H9 (cell line): ENCODE data around the gene RNF224. TPM values are rescaled to one million over a fixed set of nuclear protein-coding genes. Genes with fewer than 3 reads are reported as not detected.
"Not testable (repeated sequence)": the region's sequence is repeated elsewhere in the genome, so short reads cannot be mapped to it uniquely, and the experiment has no call there.

ENCODE experiments used
- DNase-seq: peaks from one replicate; pipeline ENCODE4 v3.0.0-alpha.2; 2017
- H2AFZ ChIP-seq: one replicate; pipeline ENCODE4 v1.6.1; 2013; ENCODE audit warnings: mild to moderate bottlenecking, low read length, control low read depth, moderate library complexity
- H2AK5ac ChIP-seq: 2 replicates; pipeline ENCODE4 v1.6.1; 2013; ENCODE audit warnings: low read length, control low read depth, mixed read lengths; ENCODE audit not compliant: insufficient read length
- H2BK120ac ChIP-seq: one replicate; pipeline ENCODE4 v1.6.1; 2013; ENCODE audit warnings: low read depth, mild to moderate bottlenecking, low read length, control low read depth, inconsistent platforms; ENCODE audit not compliant: poor library complexity, severe bottlenecking
- H2BK12ac ChIP-seq: 2 replicates; pipeline ENCODE4 v1.6.1; 2013; ENCODE audit warnings: low read length, control low read depth, mixed read lengths, low read depth; ENCODE audit not compliant: insufficient read length
- H2BK15ac ChIP-seq: 2 replicates; pipeline ENCODE4 v1.6.1; 2013; ENCODE audit warnings: low read depth, low read length, control low read depth
- H2BK20ac ChIP-seq: one replicate; pipeline ENCODE4 v1.6.1; 2013; ENCODE audit warnings: low read depth, mild to moderate bottlenecking, low read length, control low read depth, inconsistent platforms; ENCODE audit not compliant: poor library complexity, severe bottlenecking
- H2BK5ac ChIP-seq: 2 replicates; pipeline ENCODE4 v1.6.1; 2013; ENCODE audit warnings: low read length, control low read depth, mixed read lengths; ENCODE audit not compliant: insufficient read length
- H3K14ac ChIP-seq: 2 replicates; pipeline ENCODE4 v1.6.1; 2013; ENCODE audit warnings: low read length, control low read depth; ENCODE audit not compliant: insufficient read depth
- H3K18ac ChIP-seq: 2 replicates; pipeline ENCODE4 v1.6.1; 2013; ENCODE audit warnings: low read depth, mild to moderate bottlenecking, mixed read lengths, low read length, control low read depth; ENCODE audit not compliant: insufficient read length
- H3K23ac ChIP-seq: 2 replicates; pipeline ENCODE4 v1.6.1; 2013; ENCODE audit warnings: low read length, control low read depth, mixed read lengths, low read depth; ENCODE audit not compliant: insufficient read length
- H3K23me2 ChIP-seq: 2 replicates; pipeline ENCODE4 v1.6.1; 2013; ENCODE audit warnings: low read depth, mild to moderate bottlenecking, mixed read lengths, low read length, control low read depth; ENCODE audit not compliant: insufficient read length, poor library complexity, severe bottlenecking
- H3K27ac ChIP-seq: 2 replicates; pipeline ENCODE4 v1.5.1; 2013; ENCODE audit warnings: low read length, control low read depth, mixed read lengths, low read depth; ENCODE audit not compliant: insufficient read length
- H3K27me3 ChIP-seq: 2 replicates; pipeline ENCODE4 v1.6.1; 2013; ENCODE audit warnings: low read length, control low read depth, inconsistent platforms; ENCODE audit not compliant: insufficient read depth
- H3K4ac ChIP-seq: 2 replicates; pipeline ENCODE4 v1.6.1; 2013; ENCODE audit warnings: low read depth, mild to moderate bottlenecking, control low read depth, inconsistent platforms, low read length, moderate library complexity
- H3K4me1 ChIP-seq: 2 replicates; pipeline ENCODE4 v1.6.1; 2013; ENCODE audit warnings: low read length, control low read depth, inconsistent platforms; ENCODE audit not compliant: insufficient read depth
- H3K4me2 ChIP-seq: 2 replicates; pipeline ENCODE4 v1.6.1; 2013; ENCODE audit warnings: low read length, control low read depth, mixed read lengths; ENCODE audit not compliant: insufficient read length, insufficient read depth
- H3K56ac ChIP-seq: 2 replicates; pipeline ENCODE4 v1.6.1; 2013; ENCODE audit warnings: low read depth, mild to moderate bottlenecking, mixed read lengths, low read length, control low read depth; ENCODE audit not compliant: insufficient read length
- H3K79me1 ChIP-seq: 2 replicates; pipeline ENCODE4 v1.6.1; 2013; ENCODE audit warnings: low read depth, mild to moderate bottlenecking, moderate library complexity, low read length, control low read depth, inconsistent platforms; ENCODE audit not compliant: insufficient read depth, poor library complexity, severe bottlenecking
- H3K79me2 ChIP-seq: 2 replicates; pipeline ENCODE4 v1.6.1; 2013; ENCODE audit warnings: low read length, control low read depth, inconsistent platforms; ENCODE audit not compliant: insufficient read depth
- H3K9ac ChIP-seq: 2 replicates; pipeline ENCODE4 v1.6.1; 2013; ENCODE audit warnings: low read length, control low read depth, mixed read lengths; ENCODE audit not compliant: insufficient read length; ENCODE audit errors: extremely low read depth
- H3K9me3 ChIP-seq: one replicate; pipeline ENCODE4 v1.6.1; 2013; ENCODE audit warnings: low read depth, low read length, inconsistent platforms; ENCODE audit not compliant: control insufficient read depth
- H3T11ph ChIP-seq: one replicate; pipeline ENCODE4 v1.6.1; 2013; ENCODE audit warnings: mild to moderate bottlenecking, low read length, control low read depth, inconsistent platforms
- H4K20me1 ChIP-seq: one replicate; pipeline ENCODE4 v1.6.1; 2013; ENCODE audit not compliant: control insufficient read depth, insufficient read length, insufficient read depth
- H4K5ac ChIP-seq: 2 replicates; pipeline ENCODE4 v1.6.1; 2013; ENCODE audit warnings: low read depth, mild to moderate bottlenecking, mixed read lengths, low read length, control low read depth; ENCODE audit not compliant: insufficient read length
- H4K8ac ChIP-seq: replicated peaks from 2 replicates; pipeline ENCODE4 v1.6.1; 2013; ENCODE audit warnings: low read length, control low read depth, mixed read lengths, low read depth; ENCODE audit not compliant: insufficient read length
- H4K91ac ChIP-seq: 2 replicates; pipeline ENCODE4 v1.6.1; 2013; ENCODE audit warnings: low read depth, mild to moderate bottlenecking, moderate library complexity, mixed read lengths, low read length, control low read depth; ENCODE audit not compliant: insufficient read length
- H3K27ac Mint-ChIP-seq, 3 experiments: 2 replicates in 2 of 3; 3 replicates in 1 of 3; pipeline ENCODE4 v1.8.0; 2020 to 2021; ENCODE audit warnings: mixed read lengths in 3 of 3, mild to moderate bottlenecking in 1 of 3, moderate library complexity in 1 of 3
- H3K27me3 Mint-ChIP-seq: 2 replicates; pipeline ENCODE4 v1.8.0; 2021; ENCODE audit warnings: low read depth, mild to moderate bottlenecking, moderate library complexity, mixed read lengths
- H3K36me3 Mint-ChIP-seq, 3 experiments: 2 replicates in 2 of 3; 3 replicates in 1 of 3; pipeline ENCODE4 v1.8.0; 2020 to 2021; ENCODE audit warnings: low read depth in 3 of 3, mixed read lengths in 3 of 3; ENCODE audit not compliant: insufficient read depth in 1 of 3
- H3K4me1 Mint-ChIP-seq, 2 experiments: 2 replicates each; pipeline ENCODE4 v1.8.0; 2020; ENCODE audit warnings: mixed read lengths in 2 of 2
- H3K4me3 Mint-ChIP-seq, 2 experiments: 2 replicates in 1 of 2; 3 replicates in 1 of 2; pipeline ENCODE4 v1.8.0; 2020 to 2021; ENCODE audit warnings: mild to moderate bottlenecking in 2 of 2, mixed read lengths in 2 of 2, moderate library complexity in 1 of 2
- H3K9me3 Mint-ChIP-seq, 2 experiments: 2 replicates in 1 of 2; 3 replicates in 1 of 2; pipeline ENCODE4 v1.8.0; 2020; ENCODE audit warnings: mild to moderate bottlenecking in 2 of 2, mixed read lengths in 2 of 2, moderate library complexity in 1 of 2
- WGBS: extraction: QIAGEN DNeasy Blood & Tissue Kit; methylation state at CpG from one replicate; pipeline ENCODE4 v1.1.7; 2013; ENCODE audit warnings: missing lambda C conversion rate, low lambda C conversion rate, mixed read lengths; ENCODE audit not compliant: insufficient read length; ENCODE audit errors: extremely low coverage; 5-methylcytosine and 5-hydroxymethylcytosine counted together
- total RNA-seq: library from RNA; stranded (reverse); gene quantifications from 2 replicates; pipeline ENCODE4 v1.2.1, GENCODE V29; 2021
- TF ChIP-seq, protein P1 (sequence below): fragments of 200-600 bp; sonication (generic); conservative IDR thresholded peaks from 3 replicates; pipeline ENCODE4 v1.8.0; 2021; ENCODE audit warnings: antibody characterized with exemption, mild to moderate bottlenecking

The RNF224 gene
- total RNA-seq, 1 experiment from 2014 or later, result 0.15 TPM

DNA sequence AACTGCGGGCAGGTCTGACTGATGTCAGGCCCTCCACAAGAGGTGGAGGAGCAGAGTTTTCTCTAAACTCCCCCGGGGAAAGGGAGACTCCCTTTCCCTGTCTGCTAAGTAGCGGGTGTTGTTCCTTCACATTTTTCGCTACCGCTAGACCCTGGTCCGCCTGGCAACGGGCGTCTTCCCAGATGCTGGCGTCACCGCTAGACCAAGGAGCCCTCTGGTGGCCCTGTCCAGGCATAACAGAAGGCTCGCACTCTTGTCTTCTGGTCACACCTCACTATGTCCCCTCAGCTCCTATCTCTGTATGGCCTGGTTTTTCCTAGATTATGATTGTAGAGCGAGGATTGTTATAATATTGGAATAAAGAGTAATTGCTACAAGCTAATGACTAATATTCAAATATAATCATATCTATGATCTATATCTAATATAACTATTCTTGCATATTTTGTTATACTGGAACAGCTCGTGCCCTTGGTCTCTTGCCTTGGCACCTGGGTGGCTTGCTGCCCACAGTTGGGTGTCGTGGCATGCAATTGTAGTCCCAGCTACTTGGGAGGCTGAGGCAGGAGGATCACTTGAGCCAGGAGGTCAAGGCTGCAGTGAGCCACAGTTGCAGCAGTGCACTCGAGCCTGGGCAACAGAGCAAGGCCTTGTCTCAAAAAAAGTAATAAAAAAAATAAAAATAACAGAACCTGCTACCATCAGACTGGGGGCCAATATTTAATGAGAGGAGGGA, 35.0 kb downstream of the RNF224 start:
- H2BK120ac ChIP-seq, H3K27ac Mint-ChIP-seq, H2BK15ac ChIP-seq, H4K5ac ChIP-seq, H3K27me3 Mint-ChIP-seq, H2BK5ac ChIP-seq, H3K4me1 Mint-ChIP-seq, H3K79me1 ChIP-seq, H3K9me3 ChIP-seq, H2BK12ac ChIP-seq, H3K23me2 ChIP-seq, H3K9me3 Mint-ChIP-seq, H3K56ac ChIP-seq, H3K23ac ChIP-seq, H4K8ac ChIP-seq, H3K4ac ChIP-seq, H3K27ac ChIP-seq, H3K27me3 ChIP-seq, H2BK20ac ChIP-seq, H4K91ac ChIP-seq, H3K9ac ChIP-seq, H3K4me3 Mint-ChIP-seq, H2AFZ ChIP-seq, H3K14ac ChIP-seq, H3K18ac ChIP-seq, H3K4me1 ChIP-seq, H2AK5ac ChIP-seq, H3K79me2 ChIP-seq, H3K4me2 ChIP-seq, DNase-seq, H4K20me1 ChIP-seq, H3T11ph ChIP-seq: not testable (repeated sequence)
- no CpG with 5 or more reads among the region's 15 CpGs for WGBS
- TF ChIP-seq, protein P1, sequence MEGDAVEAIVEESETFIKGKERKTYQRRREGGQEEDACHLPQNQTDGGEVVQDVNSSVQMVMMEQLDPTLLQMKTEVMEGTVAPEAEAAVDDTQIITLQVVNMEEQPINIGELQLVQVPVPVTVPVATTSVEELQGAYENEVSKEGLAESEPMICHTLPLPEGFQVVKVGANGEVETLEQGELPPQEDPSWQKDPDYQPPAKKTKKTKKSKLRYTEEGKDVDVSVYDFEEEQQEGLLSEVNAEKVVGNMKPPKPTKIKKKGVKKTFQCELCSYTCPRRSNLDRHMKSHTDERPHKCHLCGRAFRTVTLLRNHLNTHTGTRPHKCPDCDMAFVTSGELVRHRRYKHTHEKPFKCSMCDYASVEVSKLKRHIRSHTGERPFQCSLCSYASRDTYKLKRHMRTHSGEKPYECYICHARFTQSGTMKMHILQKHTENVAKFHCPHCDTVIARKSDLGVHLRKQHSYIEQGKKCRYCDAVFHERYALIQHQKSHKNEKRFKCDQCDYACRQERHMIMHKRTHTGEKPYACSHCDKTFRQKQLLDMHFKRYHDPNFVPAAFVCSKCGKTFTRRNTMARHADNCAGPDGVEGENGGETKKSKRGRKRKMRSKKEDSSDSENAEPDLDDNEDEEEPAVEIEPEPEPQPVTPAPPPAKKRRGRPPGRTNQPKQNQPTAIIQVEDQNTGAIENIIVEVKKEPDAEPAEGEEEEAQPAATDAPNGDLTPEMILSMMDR, result peak; percentile 66
- H3K36me3 Mint-ChIP-seq, result peaks cover 10 to 46% (median 36%) of the 10 kb centered on the region in 3 experiments; a peak in 6 of 7 replicates
